ENCODE data around the gene FAHD2A.
"Not testable (repeated sequence)": the region's sequence is repeated elsewhere in the genome, so short reads cannot be mapped to it uniquely, and the experiment has no call there.

Gene FAHD2A

DNA sequence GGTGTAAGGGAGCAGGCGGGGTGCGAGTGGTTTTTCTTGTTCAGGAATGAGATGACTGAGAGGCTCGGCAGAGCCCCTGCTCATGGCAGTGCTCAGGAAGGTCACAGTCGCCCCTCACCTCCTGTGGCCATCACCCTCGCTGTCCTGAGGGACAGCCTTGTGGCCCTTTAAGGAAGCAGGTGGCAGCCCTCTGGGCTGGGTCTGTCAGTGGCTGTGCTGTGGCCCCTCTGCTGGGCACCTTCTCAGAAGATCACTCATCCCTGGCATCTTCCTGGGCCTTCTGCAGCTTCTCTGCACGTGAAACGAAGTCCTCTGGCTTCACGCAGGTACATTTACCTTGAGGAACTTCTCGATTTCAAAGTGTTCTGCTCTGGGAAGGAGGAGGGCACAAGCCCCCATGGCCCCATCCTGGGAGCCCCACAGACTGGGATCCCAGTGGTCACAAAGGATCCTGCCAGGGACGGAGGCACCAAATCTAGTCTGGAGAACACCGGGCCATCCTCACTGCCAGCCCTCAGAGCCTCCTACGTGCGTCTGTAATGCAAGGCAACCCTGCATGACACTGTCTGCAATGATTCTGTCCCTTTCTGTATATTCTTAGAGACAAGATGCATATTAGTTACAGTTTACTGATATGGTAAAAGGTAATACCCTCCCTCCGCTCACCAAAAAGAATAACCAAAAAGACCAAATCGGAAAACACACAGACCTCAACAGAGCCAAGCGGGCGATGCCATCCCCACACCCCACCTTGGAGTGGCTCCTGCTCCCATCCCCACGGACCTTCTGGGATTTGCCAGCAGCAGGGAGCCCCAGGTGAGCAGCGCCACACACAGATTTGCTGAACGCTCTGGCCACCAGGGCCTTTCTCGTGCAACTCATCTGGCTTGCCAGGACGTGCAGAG, 25.9 kb upstream of the FAHD2A start:
- no peaks in the 10 kb centered on the region for H3K9me2 ChIP-seq (ENCODE audit: low read depth, low read length)
- no peak overlapping the region for H2AFZ ChIP-seq (ENCODE audit: low read length)
- no peaks in the 10 kb centered on the region for H4K20me1 ChIP-seq (ENCODE audit: insufficient read depth, low read length)
- H3K9me3 ChIP-seq (ENCODE audit: low read length): no peaks in the 10 kb centered on the region
- no peaks in the 10 kb centered on the region for H3K27me3 ChIP-seq (ENCODE audit: insufficient read depth, low read length)
- no peak overlapping the region for H3K27ac ChIP-seq (ENCODE audit: low read depth, low read length, poor library complexity, severe bottlenecking)
- H3K4me1 ChIP-seq (ENCODE audit: insufficient read depth, low read length, severe bottlenecking): no peaks in the 10 kb centered on the region
- no peak overlapping the region for H3K4me2 ChIP-seq (ENCODE audit: low read length)
- H3K36me3 ChIP-seq (ENCODE audit: insufficient read depth, low read length): no peaks in the 10 kb centered on the region
- H3K79me2 ChIP-seq (ENCODE audit: insufficient read depth, low read length): no peaks in the 10 kb centered on the region
- H3K4me3 ChIP-seq (ENCODE audit: low read depth, low read length, poor library complexity, severe bottlenecking): no peak overlapping the region
- TF ChIP-seq, protein P1, sequence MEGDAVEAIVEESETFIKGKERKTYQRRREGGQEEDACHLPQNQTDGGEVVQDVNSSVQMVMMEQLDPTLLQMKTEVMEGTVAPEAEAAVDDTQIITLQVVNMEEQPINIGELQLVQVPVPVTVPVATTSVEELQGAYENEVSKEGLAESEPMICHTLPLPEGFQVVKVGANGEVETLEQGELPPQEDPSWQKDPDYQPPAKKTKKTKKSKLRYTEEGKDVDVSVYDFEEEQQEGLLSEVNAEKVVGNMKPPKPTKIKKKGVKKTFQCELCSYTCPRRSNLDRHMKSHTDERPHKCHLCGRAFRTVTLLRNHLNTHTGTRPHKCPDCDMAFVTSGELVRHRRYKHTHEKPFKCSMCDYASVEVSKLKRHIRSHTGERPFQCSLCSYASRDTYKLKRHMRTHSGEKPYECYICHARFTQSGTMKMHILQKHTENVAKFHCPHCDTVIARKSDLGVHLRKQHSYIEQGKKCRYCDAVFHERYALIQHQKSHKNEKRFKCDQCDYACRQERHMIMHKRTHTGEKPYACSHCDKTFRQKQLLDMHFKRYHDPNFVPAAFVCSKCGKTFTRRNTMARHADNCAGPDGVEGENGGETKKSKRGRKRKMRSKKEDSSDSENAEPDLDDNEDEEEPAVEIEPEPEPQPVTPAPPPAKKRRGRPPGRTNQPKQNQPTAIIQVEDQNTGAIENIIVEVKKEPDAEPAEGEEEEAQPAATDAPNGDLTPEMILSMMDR (IDR thresholded peaks at IDR 0.05; ENCODE audit: low read length): no peak
- no peak for TF ChIP-seq EZH2 (IDR thresholded peaks at IDR 0.05; ENCODE audit: borderline replicate concordance, low read length)
- H3K9ac ChIP-seq (ENCODE audit: low read length): no peak overlapping the region
- H3F3A ChIP-seq (ENCODE audit: insufficient read depth, low read length): no peaks in the 10 kb centered on the region

- no peaks in the 10 kb centered on the region for H3K9me2 ChIP-seq (ENCODE audit: low read depth, low read length)
- H3F3A ChIP-seq (ENCODE audit: insufficient read depth, low read length): no peaks in the 10 kb centered on the region
- no peaks in the 10 kb centered on the region for H3K27me3 ChIP-seq (ENCODE audit: insufficient read depth, low read length)
- H3K4me1 ChIP-seq (ENCODE audit: insufficient read depth, low read length, severe bottlenecking): no peaks in the 10 kb centered on the region
- no peak for TF ChIP-seq EZH2 (IDR thresholded peaks at IDR 0.05; ENCODE audit: borderline replicate concordance, low read length)
- TF ChIP-seq, protein P1 (IDR thresholded peaks at IDR 0.05; ENCODE audit: low read length): no peak
- no peaks in the 10 kb centered on the region for H3K36me3 ChIP-seq (ENCODE audit: insufficient read depth, low read length)
- H3K27ac ChIP-seq (ENCODE audit: low read depth, low read length, poor library complexity, severe bottlenecking): no peak overlapping the region
- no peaks in the 10 kb centered on the region for H3K9me3 ChIP-seq (ENCODE audit: low read length)
- no peaks in the 10 kb centered on the region for H3K79me2 ChIP-seq (ENCODE audit: insufficient read depth, low read length)
- H3K4me3 ChIP-seq (ENCODE audit: low read depth, low read length, poor library complexity, severe bottlenecking): no peak overlapping the region
- H3K4me2 ChIP-seq (ENCODE audit: low read length): no peak overlapping the region
- H2AFZ ChIP-seq (ENCODE audit: low read length): no peak overlapping the region
- no peak overlapping the region for H3K9ac ChIP-seq (ENCODE audit: low read length)
- no peaks in the 10 kb centered on the region for H4K20me1 ChIP-seq (ENCODE audit: insufficient read depth, low read length)
These were observed 25.0 kb upstream of the FAHD2A start for GRCh38 chr2:95377216-95378123.

DNA sequence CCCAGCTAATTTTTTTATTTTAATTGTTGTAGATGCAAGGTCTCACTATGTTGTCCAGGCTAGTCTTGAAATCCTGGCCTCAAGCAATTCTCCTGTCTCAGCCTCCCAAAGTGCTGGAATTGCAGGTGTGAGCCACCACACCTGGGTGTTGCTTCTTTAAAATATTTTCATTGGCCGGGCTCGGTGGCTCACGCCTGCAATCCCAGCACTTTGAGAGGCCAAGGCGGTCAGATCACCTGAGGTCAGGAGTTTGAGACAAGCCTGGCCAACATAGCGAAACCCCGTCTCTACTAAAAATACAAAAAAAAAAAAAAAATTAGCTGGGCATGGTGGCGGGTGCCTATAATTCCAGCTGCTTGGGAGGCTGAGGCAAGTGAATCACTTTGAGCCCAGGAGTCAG, 24.2 kb upstream of the FAHD2A start:
- H3K79me2 ChIP-seq (ENCODE audit: insufficient read depth, low read length); H3K36me3 ChIP-seq (ENCODE audit: insufficient read depth, low read length); H3K9me2 ChIP-seq (ENCODE audit: low read depth, low read length); H3K27ac ChIP-seq (ENCODE audit: low read depth, low read length, poor library complexity, severe bottlenecking); H3K9me3 ChIP-seq (ENCODE audit: low read length); H3K27me3 ChIP-seq (ENCODE audit: insufficient read depth, low read length); H3K9ac ChIP-seq (ENCODE audit: low read length); H3K4me2 ChIP-seq (ENCODE audit: low read length); H2AFZ ChIP-seq (ENCODE audit: low read length); H3F3A ChIP-seq (ENCODE audit: insufficient read depth, low read length); H3K4me1 ChIP-seq (ENCODE audit: insufficient read depth, low read length, severe bottlenecking); H3K4me3 ChIP-seq (ENCODE audit: low read depth, low read length, poor library complexity, severe bottlenecking); H4K20me1 ChIP-seq (ENCODE audit: insufficient read depth, low read length): not testable (repeated sequence)
